ENCODE data around the gene NELL1. TPM values are rescaled to one million over a fixed set of nuclear protein-coding genes. Genes with fewer than 3 reads are reported as not detected.

The NELL1 gene
- total RNA-seq, 2 donors from 2014 or later, result not detected

DNA sequence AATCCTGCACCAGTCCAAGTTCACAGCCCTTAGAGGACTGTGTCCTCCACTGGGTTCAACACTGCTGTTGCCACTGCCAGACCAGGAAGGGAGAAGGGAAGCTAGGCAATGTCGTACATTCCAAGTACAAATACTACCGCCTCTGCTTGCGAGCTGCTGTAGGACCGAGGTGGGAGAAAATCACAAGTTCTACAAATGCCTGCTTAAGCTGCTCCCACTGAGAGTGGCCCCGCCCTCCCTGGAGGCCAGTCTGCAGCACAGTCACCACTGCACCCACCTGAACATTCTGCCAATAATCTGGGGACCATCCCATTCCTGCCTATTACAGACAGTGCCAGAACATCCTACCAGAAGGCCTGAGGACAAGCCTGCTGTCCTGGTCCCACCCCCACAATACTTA lies 816.0 kb downstream of the NELL1 start:
- H3K36me3 ChIP-seq (replicated peaks in 1 of 2; ENCODE audit: insufficient read depth in 1 of 2, low read depth in 2 of 2), result no peaks in the 10 kb centered on the region
- H3K27ac ChIP-seq, result no peak overlapping the region
- intact Hi-C loops (cut with DNase I), result no loop called here
- TF ChIP-seq, protein P1, sequence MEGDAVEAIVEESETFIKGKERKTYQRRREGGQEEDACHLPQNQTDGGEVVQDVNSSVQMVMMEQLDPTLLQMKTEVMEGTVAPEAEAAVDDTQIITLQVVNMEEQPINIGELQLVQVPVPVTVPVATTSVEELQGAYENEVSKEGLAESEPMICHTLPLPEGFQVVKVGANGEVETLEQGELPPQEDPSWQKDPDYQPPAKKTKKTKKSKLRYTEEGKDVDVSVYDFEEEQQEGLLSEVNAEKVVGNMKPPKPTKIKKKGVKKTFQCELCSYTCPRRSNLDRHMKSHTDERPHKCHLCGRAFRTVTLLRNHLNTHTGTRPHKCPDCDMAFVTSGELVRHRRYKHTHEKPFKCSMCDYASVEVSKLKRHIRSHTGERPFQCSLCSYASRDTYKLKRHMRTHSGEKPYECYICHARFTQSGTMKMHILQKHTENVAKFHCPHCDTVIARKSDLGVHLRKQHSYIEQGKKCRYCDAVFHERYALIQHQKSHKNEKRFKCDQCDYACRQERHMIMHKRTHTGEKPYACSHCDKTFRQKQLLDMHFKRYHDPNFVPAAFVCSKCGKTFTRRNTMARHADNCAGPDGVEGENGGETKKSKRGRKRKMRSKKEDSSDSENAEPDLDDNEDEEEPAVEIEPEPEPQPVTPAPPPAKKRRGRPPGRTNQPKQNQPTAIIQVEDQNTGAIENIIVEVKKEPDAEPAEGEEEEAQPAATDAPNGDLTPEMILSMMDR (IDR thresholded peaks at IDR 0.05), result no peak
- TF ChIP-seq POLR2A (IDR thresholded peaks at IDR 0.05), result no peak
- no peaks in the 10 kb centered on the region for H3K27me3 ChIP-seq
- no peaks in the 10 kb centered on the region for H3K4me1 ChIP-seq
- no peak overlapping the region for H3K4me3 ChIP-seq
- H3K9me3 ChIP-seq, result no peaks in the 10 kb centered on the region
- no peak for DNase-seq
- 63 to 74% methylated on average over 4 to 5 of the region's 5 CpGs for WGBS, 2 donors
- ATAC-seq, result no peak

DNA sequence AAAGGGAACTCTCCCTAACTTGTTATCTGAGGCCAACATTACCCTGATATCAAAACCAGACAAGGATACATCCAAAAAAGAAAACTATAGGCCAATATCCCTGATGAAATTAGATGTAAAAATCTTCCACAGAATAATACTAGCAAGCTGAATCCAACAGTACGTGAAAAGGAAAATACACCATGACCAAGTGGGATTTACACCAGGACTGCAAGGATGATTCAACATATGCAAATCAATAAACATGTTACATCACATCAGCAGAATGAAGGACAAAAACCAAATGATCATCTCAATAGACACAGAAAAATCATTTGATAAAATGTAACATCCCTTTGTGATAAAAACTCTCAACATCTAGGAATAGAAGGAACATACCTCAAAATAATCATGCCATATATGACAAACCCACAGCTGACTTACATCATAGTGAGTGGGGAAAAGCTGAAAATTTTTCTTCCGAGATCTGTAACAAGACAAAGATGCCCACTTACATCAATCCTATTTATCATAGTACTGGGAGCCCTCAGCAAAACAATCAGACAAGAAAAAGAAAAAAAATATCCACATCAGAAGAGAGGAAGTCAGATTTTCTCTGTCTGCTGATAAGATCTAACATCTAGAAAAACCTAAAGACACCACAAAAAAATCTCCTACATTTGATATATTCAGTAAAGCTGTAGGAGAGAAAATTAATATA lies 820.2 kb downstream of the NELL1 start:
- intact Hi-C loops (cut with DNase I), result no loop called here
- Histone ChIP-seq H3K4me3 (no peak overlapping the region), H3K36me3 (replicated peaks in 1 of 2; ENCODE audit: insufficient read depth in 1 of 2, low read depth in 2 of 2) (no peaks in the 10 kb centered on the region), H3K4me1 (no peaks in the 10 kb centered on the region), H3K27me3 (no peaks in the 10 kb centered on the region), H3K9me3 (no peaks in the 10 kb centered on the region), H3K27ac (no peak overlapping the region)
- ATAC-seq (no peak), DNase-seq (no peak)
- 68 to 75% methylated on average over 2 of the region's 2 CpGs for WGBS, 2 donors
- no peak for TF ChIP-seq POLR2A (IDR thresholded peaks at IDR 0.05)
- TF ChIP-seq, protein P1 (IDR thresholded peaks at IDR 0.05), result no peak

DNA sequence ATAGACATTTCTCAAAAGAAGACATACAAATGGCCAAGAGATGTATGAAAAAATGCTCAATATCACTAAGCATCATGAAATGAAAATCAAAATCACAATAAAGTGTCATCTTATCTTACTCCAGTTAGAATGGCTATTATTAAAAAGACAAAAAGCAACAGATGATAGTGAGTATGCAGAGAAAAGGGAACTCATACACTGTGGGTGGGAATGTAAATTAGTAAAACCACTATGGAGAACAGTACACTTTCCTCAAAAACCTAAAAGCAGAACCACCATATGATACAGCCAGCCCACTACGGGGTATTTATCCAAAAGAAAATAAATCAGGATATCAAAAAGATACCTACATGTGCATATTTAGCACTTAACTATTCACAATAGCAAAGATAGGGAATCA lies 823.5 kb downstream of the NELL1 start:
- no peak overlapping the region for H3K4me3 ChIP-seq
- ATAC-seq (no peak), DNase-seq (no peak)
- no peaks in the 10 kb centered on the region for H3K9me3 ChIP-seq
- TF ChIP-seq POLR2A (IDR thresholded peaks at IDR 0.05), result no peak
- TF ChIP-seq, protein P1 (IDR thresholded peaks at IDR 0.05), result no peak
- H3K4me1 ChIP-seq, result no peaks in the 10 kb centered on the region
- no peaks in the 10 kb centered on the region for H3K27me3 ChIP-seq
- H3K36me3 ChIP-seq (replicated peaks in 1 of 2; ENCODE audit: insufficient read depth in 1 of 2, low read depth in 2 of 2), result no peaks in the 10 kb centered on the region
- intact Hi-C loops (cut with DNase I), result no loop called here
- WGBS, 2 donors, result 70 to 83% methylated on average over 1 of the region's 1 CpG
- H3K27ac ChIP-seq, result no peak overlapping the region

DNA sequence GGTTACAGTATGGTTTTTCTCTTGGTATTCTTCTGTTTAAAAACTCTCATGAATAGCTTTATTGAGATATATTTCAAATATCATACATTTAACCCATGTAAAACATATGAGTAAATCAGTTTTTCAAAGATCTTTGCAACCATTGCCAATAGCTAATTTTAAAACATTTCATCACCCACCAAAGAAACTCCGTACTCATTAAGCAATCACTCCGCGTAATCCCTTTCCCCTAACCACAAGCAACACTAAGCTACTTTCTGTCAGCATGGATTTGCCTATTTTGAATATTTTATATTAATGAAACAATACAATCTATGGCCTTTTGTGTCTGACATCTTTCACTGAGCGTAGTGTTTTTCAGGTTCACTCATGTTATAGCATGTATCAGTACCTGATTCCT lies 825.6 kb downstream of the NELL1 start:
- intact Hi-C loops (cut with DNase I), result no loop called here
- Histone ChIP-seq H3K27ac (no peak overlapping the region), H3K4me3 (no peak overlapping the region), H3K4me1 (no peaks in the 10 kb centered on the region), H3K27me3 (no peaks in the 10 kb centered on the region), H3K9me3 (no peaks in the 10 kb centered on the region), H3K36me3 (replicated peaks in 1 of 2; ENCODE audit: insufficient read depth in 1 of 2, low read depth in 2 of 2) (no peaks in the 10 kb centered on the region)
- TF ChIP-seq, protein P1 (IDR thresholded peaks at IDR 0.05), result no peak
- no peak for TF ChIP-seq POLR2A (IDR thresholded peaks at IDR 0.05)
- DNase-seq (no peak), ATAC-seq (no peak)
- 73 to 86% methylated on average over 4 of the region's 4 CpGs for WGBS, 2 donors

DNA sequence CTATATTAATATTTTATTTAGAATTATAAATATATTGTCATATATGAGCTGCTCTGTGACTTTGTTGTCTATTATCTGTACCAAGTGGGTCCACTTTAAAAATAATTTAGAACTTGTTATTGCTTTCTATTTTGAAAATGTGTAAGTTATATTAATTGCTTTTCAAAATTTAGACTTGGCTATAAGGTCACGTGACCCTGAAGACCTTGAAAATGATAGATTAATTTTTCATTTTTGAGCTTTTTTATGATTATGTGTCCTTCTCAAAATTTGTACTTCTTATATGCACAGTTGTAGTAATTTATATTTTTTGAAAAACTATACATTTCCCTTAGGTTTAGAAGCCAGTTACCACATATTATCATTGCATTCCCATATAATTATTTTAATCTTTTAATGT lies 826.5 kb downstream of the NELL1 start:
- ATAC-seq (no peak), DNase-seq (no peak)
- no peaks in the 10 kb centered on the region for H3K36me3 ChIP-seq (replicated peaks in 1 of 2; ENCODE audit: insufficient read depth in 1 of 2, low read depth in 2 of 2)
- H3K9me3 ChIP-seq, result no peaks in the 10 kb centered on the region
- intact Hi-C loops (cut with DNase I), result no loop called here
- no peak overlapping the region for H3K4me3 ChIP-seq
- no peak overlapping the region for H3K27ac ChIP-seq
- H3K27me3 ChIP-seq, result no peaks in the 10 kb centered on the region
- WGBS, 2 donors, result 61 to 65% methylated on average over 1 of the region's 1 CpG
- no peaks in the 10 kb centered on the region for H3K4me1 ChIP-seq
- TF ChIP-seq POLR2A (IDR thresholded peaks at IDR 0.05), result no peak
- TF ChIP-seq, protein P1 (IDR thresholded peaks at IDR 0.05), result no peak

Measured in body of pancreas (tissue), 4 donors.